Esophagus (tissue), 2 donors: ENCODE measurements around the gene PRIMPOL. TPM values are rescaled to one million over a fixed set of nuclear protein-coding genes. Genes with fewer than 3 reads are reported as not detected.
A peak's percentile ranks its signal among the peaks of the same experiment; 100 is the strongest.
"Not testable (repeated sequence)": the region's sequence is repeated elsewhere in the genome, so short reads cannot be mapped to it uniquely, and the experiment has no call there.

Experiments used
- H3K27ac ChIP-seq, 2 donors: one replicate each; pipeline ENCODE4 v1.5.1; 2013; ENCODE audit warnings: low read depth in 2 of 2, mild to moderate bottlenecking in 2 of 2, inconsistent platforms in 1 of 2, low read length in 1 of 2, moderate library complexity in 1 of 2
- H3K27me3 ChIP-seq, 2 donors: one replicate each; pipeline ENCODE4 v1.6.1; 2013; ENCODE audit warnings: low read length in 2 of 2, control low read depth in 1 of 2, mild to moderate bottlenecking in 1 of 2; ENCODE audit not compliant: insufficient read depth in 2 of 2, control insufficient read depth in 1 of 2
- H3K36me3 ChIP-seq, 2 donors: one replicate each; pipeline ENCODE4 v1.6.1; 2013; ENCODE audit warnings: low read length in 1 of 2; ENCODE audit not compliant: control insufficient read depth in 2 of 2, insufficient read depth in 2 of 2
- H3K4me1 ChIP-seq, 2 donors: one replicate each; pipeline ENCODE4 v1.6.1; 2013; ENCODE audit warnings: low read length in 1 of 2; ENCODE audit not compliant: control insufficient read depth in 2 of 2, insufficient read depth in 2 of 2
- H3K4me3 ChIP-seq, 2 donors: one replicate each; pipeline ENCODE4 v1.5.1; 2013; ENCODE audit warnings: low read length in 2 of 2, mild to moderate bottlenecking in 2 of 2, low read depth in 1 of 2, moderate library complexity in 1 of 2
- H3K9me3 ChIP-seq, 2 donors: one replicate each; pipeline ENCODE4 v1.6.1; 2013; ENCODE audit warnings: mild to moderate bottlenecking in 2 of 2, low read depth in 1 of 2, low read length in 1 of 2, moderate library complexity in 1 of 2; ENCODE audit not compliant: control insufficient read depth in 2 of 2, insufficient read depth in 1 of 2
- WGBS, 2 donors: extraction: QIAGEN DNeasy Blood & Tissue Kit; methylation state at CpG; one replicate each; pipeline ENCODE4 v1.1.7; 2013; 5-methylcytosine and 5-hydroxymethylcytosine counted together
- polyA plus RNA-seq, 2 donors: library from polyadenylated mRNA; stranded (reverse); fragments of 200-250 nt; gene quantifications; one replicate each; pipeline ENCODE4 v1.2.3, GENCODE V29; 2013
- donor health status: healthy with polysubstance abuse.
- donor health status: Bipolar disorder and iron deficiency.

The PRIMPOL gene
- 10 to 100 TPM in 1 of 2 donors, 1 to 10 TPM in 1; 5.9 to 27.3 TPM for polyA plus RNA-seq

GRCh38 chr4:184649026-184649970 is at the start of gene PRIMPOL, which contains the start of gene CASP3:
Gene PRIMPOL, plus strand, starts transcription at chr4:184649738. Its CDS starts 7,403 bp downstream, at chr4:184657141.
Gene CASP3, minus strand, starts transcription at chr4:184649447. Its CDS starts 10,994 bp downstream, at chr4:184638453.
- no peaks in the 10 kb centered on the region for H3K27me3 ChIP-seq

GRCh38 chr4:184600982-184601381 is 48.6 kb upstream of the PRIMPOL start:
- H3K36me3 ChIP-seq, H3K4me1 ChIP-seq, H3K27ac ChIP-seq, H3K9me3 ChIP-seq, H3K27me3 ChIP-seq, H3K4me3 ChIP-seq: not testable (repeated sequence)
- WGBS, 2 donors = 75 to 79% methylated on average over 8 of the region's 8 CpGs

More at GRCh38 chr4:184649026-184649970, at the start of gene PRIMPOL, which contains the start of gene CASP3:
- Histone ChIP-seq H3K36me3 (peaks cover 0 to 2% of the 10 kb centered on the region in 2 donors), H3K4me1 (peaks cover 0 to 7% of the 10 kb centered on the region in 2 donors), H3K9me3 (no peaks in the 10 kb centered on the region), H3K4me3 (peak within 1 kb of the TSS; percentile 58 to 72), H3K27ac (peak within 1 kb of the TSS; percentile 95 to 99)
- 0 to 1% methylated on average over 61 to 90 of the region's 90 CpGs for WGBS, 2 donors

GRCh38 chr4:184602857-184603256 is 46.7 kb upstream of the PRIMPOL start:
- H3K4me3 ChIP-seq, H3K4me1 ChIP-seq, H3K36me3 ChIP-seq, H3K9me3 ChIP-seq, H3K27ac ChIP-seq, H3K27me3 ChIP-seq: not testable (repeated sequence)
- WGBS, 2 donors = 0 to 5% methylated on average over 1 of the region's 1 CpG

GRCh38 chr4:184607429-184607828 is 42.1 kb upstream of the PRIMPOL start:
- H3K4me1 ChIP-seq, H3K9me3 ChIP-seq, H3K27ac ChIP-seq, H3K4me3 ChIP-seq, H3K27me3 ChIP-seq, H3K36me3 ChIP-seq: not testable (repeated sequence)
- WGBS, 2 donors = 91 to 93% methylated on average over 2 of the region's 2 CpGs

GRCh38 chr4:184612074-184612473 is 37.5 kb upstream of the PRIMPOL start:
- Histone ChIP-seq H3K36me3 (no peaks in the 10 kb centered on the region), H3K4me1 (no peaks in the 10 kb centered on the region), H3K4me3 (no peak overlapping the region), H3K27ac (peak overlapping the region in 1 of 2 donors; percentile 5), H3K9me3 (no peaks in the 10 kb centered on the region), H3K27me3 (no peaks in the 10 kb centered on the region)
- WGBS, 2 donors = 80 to 84% methylated on average over 3 of the region's 3 CpGs

GRCh38 chr4:184613405-184613804 is 36.1 kb upstream of the PRIMPOL start:
- 86 to 97% methylated on average over 2 of the region's 2 CpGs for WGBS, 2 donors
- H3K4me3 ChIP-seq = no peak overlapping the region
- no peaks in the 10 kb centered on the region for H3K9me3 ChIP-seq
- H3K4me1 ChIP-seq = no peaks in the 10 kb centered on the region
- H3K27ac ChIP-seq = no peak overlapping the region
- H3K36me3 ChIP-seq = no peaks in the 10 kb centered on the region
- no peaks in the 10 kb centered on the region for H3K27me3 ChIP-seq

- no peaks in the 10 kb centered on the region for H3K27me3 ChIP-seq
- H3K9me3 ChIP-seq = no peaks in the 10 kb centered on the region
- H3K27ac ChIP-seq = no peak overlapping the region
- H3K4me1 ChIP-seq = no peaks in the 10 kb centered on the region
- no peak overlapping the region for H3K4me3 ChIP-seq
- WGBS, 2 donors = 94 to 96% methylated on average over 3 of the region's 3 CpGs
- H3K36me3 ChIP-seq = no peaks in the 10 kb centered on the region
Observed at GRCh38 chr4:184614509-184614908, 35.0 kb upstream of the PRIMPOL start.

GRCh38 chr4:184616168-184616567 is 33.4 kb upstream of the PRIMPOL start:
- H3K36me3 ChIP-seq, H3K4me1 ChIP-seq, H3K27me3 ChIP-seq, H3K4me3 ChIP-seq, H3K9me3 ChIP-seq, H3K27ac ChIP-seq: not testable (repeated sequence)
- WGBS, 2 donors = 78 to 88% methylated on average over 2 of the region's 2 CpGs

GRCh38 chr4:184616633-184617551 is 32.6 kb upstream of the PRIMPOL start:
- Histone ChIP-seq H3K27me3 (no peaks in the 10 kb centered on the region), H3K4me1 (no peaks in the 10 kb centered on the region), H3K9me3 (no peaks in the 10 kb centered on the region), H3K4me3 (no peak overlapping the region), H3K27ac (no peak overlapping the region), H3K36me3 (no peaks in the 10 kb centered on the region)
- 80 to 81% methylated on average over 12 of the region's 12 CpGs for WGBS, 2 donors
